Mesothelial cell of epicardium (in vitro differentiated cells): Measurements from ENCODE around the gene CHD1. TPM values are rescaled to one million over a fixed set of nuclear protein-coding genes. Genes with fewer than 3 reads are reported as not detected.
A peak's percentile ranks its signal among the peaks of the same experiment; 100 is the strongest.

Experiments
- DNase-seq, 2 experiments: peaks; one replicate each; pipeline ENCODE4 v3.0.0; 2021; ENCODE audit warnings: low spot score in 2 of 2; ENCODE audit not compliant: unreplicated experiment in 2 of 2
- H3K27ac Mint-ChIP-seq: 2 replicates; pipeline ENCODE4 v1.8.0; 2021; ENCODE audit warnings: mixed read lengths
- H3K27me3 Mint-ChIP-seq: 2 replicates; pipeline ENCODE4 v1.8.0; 2021; ENCODE audit warnings: low read depth, mixed read lengths
- H3K36me3 Mint-ChIP-seq: 2 replicates; pipeline ENCODE4 v1.8.0; 2021; ENCODE audit warnings: mixed read lengths
- H3K4me1 Mint-ChIP-seq: 2 replicates; pipeline ENCODE4 v1.8.0; 2021; ENCODE audit warnings: mixed read lengths
- H3K4me3 Mint-ChIP-seq: 2 replicates; pipeline ENCODE4 v1.8.0; 2021; ENCODE audit warnings: mild to moderate bottlenecking, moderate library complexity, mixed read lengths
- H3K9me3 Mint-ChIP-seq: 2 replicates; pipeline ENCODE4 v1.8.0; 2021; ENCODE audit warnings: mixed read lengths
- CTCF ChIP-seq: fragments of 200-600 bp; sonication (generic); IDR thresholded peaks from one replicate; pipeline ENCODE4 v1.5.0; 2021; ENCODE audit warnings: antibody characterized with exemption; ENCODE audit not compliant: unreplicated experiment
- total RNA-seq: library from RNA; stranded (reverse); gene quantifications from 3 replicates; pipeline ENCODE4 v1.2.1, GENCODE V29; 2021

Gene CHD1
- 47.6 to 49.0 TPM (median 47.8 TPM) in 3 replicates for total RNA-seq

GRCh38 chr5:98928873-98929709 lies at the start of gene CHD1:
Gene CHD1, minus strand, starts transcription at chr5:98929007. Its CDS starts 2,621 bp downstream, at chr5:98926386.
- no peak for TF ChIP-seq CTCF
- no peaks in the 10 kb centered on the region for H3K9me3 Mint-ChIP-seq
- H3K4me1 Mint-ChIP-seq, result peaks cover 27% of the 10 kb centered on the region

GRCh38 chr5:98978528-98978927 lies 49.7 kb upstream of the CHD1 start:
- H3K27ac Mint-ChIP-seq, result no peak overlapping the region
- no peaks in the 10 kb centered on the region for H3K4me1 Mint-ChIP-seq
- TF ChIP-seq CTCF, result no peak
- no peaks in the 10 kb centered on the region for H3K27me3 Mint-ChIP-seq
- no peak for DNase-seq
- H3K4me3 Mint-ChIP-seq, result no peak overlapping the region
- H3K9me3 Mint-ChIP-seq, result no peaks in the 10 kb centered on the region
- H3K36me3 Mint-ChIP-seq, result no peaks in the 10 kb centered on the region

More at GRCh38 chr5:98928873-98929709, at the start of gene CHD1:
- DNase-seq, result peak; percentile 84 to 91
- no peaks in the 10 kb centered on the region for H3K27me3 Mint-ChIP-seq
- peak within 1 kb of the TSS; percentile 82 for H3K4me3 Mint-ChIP-seq
- H3K27ac Mint-ChIP-seq, result peak within 1 kb of the TSS; percentile 99
- peaks cover 6% of the 10 kb centered on the region for H3K36me3 Mint-ChIP-seq

- H3K36me3 Mint-ChIP-seq, result no peaks in the 10 kb centered on the region
- no peak overlapping the region for H3K27ac Mint-ChIP-seq
- no peaks in the 10 kb centered on the region for H3K4me1 Mint-ChIP-seq
- DNase-seq, result no peak
- TF ChIP-seq CTCF, result no peak
- no peaks in the 10 kb centered on the region for H3K9me3 Mint-ChIP-seq
- H3K4me3 Mint-ChIP-seq, result no peak overlapping the region
- no peaks in the 10 kb centered on the region for H3K27me3 Mint-ChIP-seq
These were observed 48.9 kb upstream of the CHD1 start for GRCh38 chr5:98977723-98978122.

- H3K36me3 Mint-ChIP-seq, result no peaks in the 10 kb centered on the region
- TF ChIP-seq CTCF, result no peak
- no peak for DNase-seq
- no peak overlapping the region for H3K27ac Mint-ChIP-seq
- H3K27me3 Mint-ChIP-seq, result no peaks in the 10 kb centered on the region
- H3K4me3 Mint-ChIP-seq, result no peak overlapping the region
- H3K9me3 Mint-ChIP-seq, result no peaks in the 10 kb centered on the region
- H3K4me1 Mint-ChIP-seq, result no peaks in the 10 kb centered on the region
These were observed 47.0 kb upstream of the CHD1 start for GRCh38 chr5:98975682-98976407.

- H3K4me1 Mint-ChIP-seq, result no peaks in the 10 kb centered on the region
- H3K27ac Mint-ChIP-seq, result no peak overlapping the region
- no peak for TF ChIP-seq CTCF
- DNase-seq, result no peak
- no peaks in the 10 kb centered on the region for H3K9me3 Mint-ChIP-seq
- H3K36me3 Mint-ChIP-seq, result no peaks in the 10 kb centered on the region
- no peaks in the 10 kb centered on the region for H3K27me3 Mint-ChIP-seq
- H3K4me3 Mint-ChIP-seq, result no peak overlapping the region
These were observed 46.4 kb upstream of the CHD1 start for GRCh38 chr5:98975223-98975622.
